ENCODE measurements around the gene NTMT2.

DNA sequence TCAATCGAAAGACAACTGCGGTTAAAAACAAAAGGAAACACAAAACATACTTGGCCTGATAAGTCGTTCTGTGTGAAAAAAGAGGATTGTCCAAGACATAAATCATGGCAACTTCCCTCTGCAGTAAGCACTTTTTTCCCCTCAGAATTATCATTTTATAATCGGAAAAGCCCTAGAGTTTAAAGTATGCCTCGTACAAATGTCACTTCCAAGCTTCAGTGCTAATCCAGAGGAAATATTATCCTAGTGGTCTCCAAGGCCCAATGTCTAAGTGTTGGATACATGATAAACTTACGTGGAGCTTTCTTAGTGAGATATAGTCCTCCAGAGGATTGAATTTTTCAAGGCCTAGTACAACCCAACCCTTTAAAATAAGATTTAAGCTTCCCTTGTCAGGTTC, 11.2 kb upstream of the NTMT2 start:
- TF ChIP-seq EZH2phosphoT487 (IDR thresholded peaks at IDR 0.05; ENCODE audit: insufficient read depth, low read depth): no peak
- no peak for TF ChIP-seq EZH2 (IDR thresholded peaks at IDR 0.05; ENCODE audit: insufficient read depth, poor library complexity, severe bottlenecking)
